Stomach (tissue), 4 donors: ENCODE data around the gene APBA3.

ENCODE experiments used
- POLR2A ChIP-seq, 4 donors: fragments of 450-650 bp; IDR thresholded peaks; one replicate each; pipeline ENCODE4 v1.6.1; 2016; ENCODE audit warnings: antibody characterized with exemption in 4 of 4, control low read depth in 2 of 4, mild to moderate bottlenecking in 1 of 4, moderate library complexity in 1 of 4
- TF ChIP-seq, protein P1 (sequence below), 7 experiments: fragments of 450-650 bp in 4 of 7; fragments of 200-600 bp in 3 of 7; sonication (generic) in 3 of 7; IDR thresholded peaks; one replicate each; pipeline ENCODE4 v1.5.1; 2016 to 2019; ENCODE audit warnings: antibody characterized with exemption in 7 of 7, control low read depth in 2 of 7, mild to moderate bottlenecking in 1 of 7

DNA sequence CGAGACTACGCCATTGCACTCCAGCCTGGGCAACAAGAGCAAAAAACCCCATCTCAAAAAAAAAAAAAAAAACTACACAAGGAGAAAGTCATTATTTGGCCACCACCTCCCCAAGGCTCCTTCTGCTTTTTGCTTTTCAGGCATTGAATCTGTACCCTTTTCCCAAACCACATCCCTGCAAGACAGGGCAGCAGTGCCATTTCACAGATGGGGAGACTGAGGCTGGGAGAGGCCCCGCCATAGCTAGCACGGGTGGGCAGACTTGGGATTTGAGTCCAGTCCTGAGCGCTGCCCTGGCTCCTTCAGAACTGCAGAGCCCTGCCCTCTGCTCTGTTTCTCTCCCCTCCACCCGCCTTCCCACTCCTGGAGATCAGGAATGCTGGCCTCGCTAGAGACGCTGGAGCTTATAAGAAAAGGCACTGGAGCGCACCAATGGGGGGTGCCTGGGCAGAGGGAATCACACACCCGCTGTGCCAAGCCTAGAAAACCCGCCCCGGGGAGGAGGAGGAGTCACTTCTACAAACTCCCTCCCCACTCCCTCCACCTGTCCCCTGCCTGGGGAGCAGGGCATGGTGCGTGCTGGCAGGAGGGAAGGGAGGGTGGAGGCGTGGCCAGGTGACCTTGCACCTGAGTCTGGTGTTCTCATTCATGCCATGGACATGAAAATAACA lies 35.7 kb downstream of the APBA3 start:
- no peak for TF ChIP-seq POLR2A (IDR thresholded peaks at IDR 0.05)
- TF ChIP-seq, protein P1, sequence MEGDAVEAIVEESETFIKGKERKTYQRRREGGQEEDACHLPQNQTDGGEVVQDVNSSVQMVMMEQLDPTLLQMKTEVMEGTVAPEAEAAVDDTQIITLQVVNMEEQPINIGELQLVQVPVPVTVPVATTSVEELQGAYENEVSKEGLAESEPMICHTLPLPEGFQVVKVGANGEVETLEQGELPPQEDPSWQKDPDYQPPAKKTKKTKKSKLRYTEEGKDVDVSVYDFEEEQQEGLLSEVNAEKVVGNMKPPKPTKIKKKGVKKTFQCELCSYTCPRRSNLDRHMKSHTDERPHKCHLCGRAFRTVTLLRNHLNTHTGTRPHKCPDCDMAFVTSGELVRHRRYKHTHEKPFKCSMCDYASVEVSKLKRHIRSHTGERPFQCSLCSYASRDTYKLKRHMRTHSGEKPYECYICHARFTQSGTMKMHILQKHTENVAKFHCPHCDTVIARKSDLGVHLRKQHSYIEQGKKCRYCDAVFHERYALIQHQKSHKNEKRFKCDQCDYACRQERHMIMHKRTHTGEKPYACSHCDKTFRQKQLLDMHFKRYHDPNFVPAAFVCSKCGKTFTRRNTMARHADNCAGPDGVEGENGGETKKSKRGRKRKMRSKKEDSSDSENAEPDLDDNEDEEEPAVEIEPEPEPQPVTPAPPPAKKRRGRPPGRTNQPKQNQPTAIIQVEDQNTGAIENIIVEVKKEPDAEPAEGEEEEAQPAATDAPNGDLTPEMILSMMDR (IDR thresholded peaks at IDR 0.05), result no peak
